ENCODE measurements around the gene MARCHF9. TPM values are rescaled to one million over a fixed set of nuclear protein-coding genes. Genes with fewer than 3 reads are reported as not detected.

The MARCHF9 gene
- total RNA-seq, 4 donors from 2014 or later: 4.2 to 19.8 (median 10.4) TPM

DNA sequence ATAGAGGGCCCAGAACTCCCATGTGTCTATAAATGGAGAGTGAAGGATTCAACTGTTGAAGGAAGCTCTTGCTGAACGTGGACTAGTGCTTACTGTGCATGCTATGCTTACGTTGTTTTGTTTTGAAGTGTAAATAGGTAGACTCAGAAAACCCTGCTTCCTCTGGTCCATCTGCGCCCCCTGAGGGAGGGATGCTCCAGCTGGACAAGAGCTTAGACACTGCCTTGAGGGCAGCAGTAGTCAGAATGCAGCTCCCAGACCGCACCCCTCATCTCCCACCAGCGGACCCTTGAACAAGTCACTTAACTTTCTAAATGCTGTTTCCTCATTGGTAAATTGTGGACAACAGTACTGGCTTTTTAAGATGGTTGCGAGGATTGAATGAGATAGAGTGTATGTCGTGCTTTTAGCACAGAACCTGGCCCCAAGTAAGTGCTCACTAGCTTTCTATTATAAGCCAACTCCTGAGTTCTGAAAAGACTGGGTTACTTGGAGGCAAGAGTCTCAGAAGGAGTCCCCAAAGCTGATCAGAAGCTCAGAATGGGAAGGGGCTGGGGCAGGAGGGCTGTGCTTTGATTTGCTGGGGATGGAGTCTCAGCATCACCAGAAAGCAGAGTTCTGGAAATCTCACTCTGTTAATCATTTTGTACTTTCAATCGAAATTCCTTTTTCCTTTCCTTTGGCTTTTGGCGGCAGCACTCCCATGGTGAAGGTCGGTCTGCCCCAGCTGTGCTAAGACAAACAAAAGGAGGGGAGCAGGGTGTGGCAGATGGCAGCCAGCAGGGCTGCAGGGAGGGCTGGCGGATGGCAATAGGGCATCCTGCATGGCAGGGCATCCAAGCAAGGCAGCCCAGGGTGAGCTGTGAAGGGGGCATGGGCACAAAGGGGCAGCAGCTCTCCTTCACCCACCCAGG is 31.9 kb upstream of the MARCHF9 start:
- H3K27me3 ChIP-seq: peaks cover 0 to 5% of the 10 kb centered on the region in 2 donors
- H3K4me3 ChIP-seq: no peak overlapping the region
- H3K4me1 ChIP-seq: peaks cover 0 to 22% (median 0%) of the 10 kb centered on the region in 4 donors
- DNase-seq (ENCODE audit: low spot score in 2 of 2): no peak
- peaks cover 0 to 43% (median 16%) of the 10 kb centered on the region in 3 donors for H3K36me3 ChIP-seq
- H3K27ac ChIP-seq: no peak overlapping the region
- no peaks in the 10 kb centered on the region for H3K9me3 ChIP-seq
- WGBS, 2 donors: 50 to 59% methylated on average over 11 of the region's 11 CpGs
- TF ChIP-seq CTCF (IDR thresholded peaks at IDR 0.05) (no peak), EP300 (IDR thresholded peaks at IDR 0.05) (no peak), POLR2A (IDR thresholded peaks at IDR 0.05) (no peak)

DNA sequence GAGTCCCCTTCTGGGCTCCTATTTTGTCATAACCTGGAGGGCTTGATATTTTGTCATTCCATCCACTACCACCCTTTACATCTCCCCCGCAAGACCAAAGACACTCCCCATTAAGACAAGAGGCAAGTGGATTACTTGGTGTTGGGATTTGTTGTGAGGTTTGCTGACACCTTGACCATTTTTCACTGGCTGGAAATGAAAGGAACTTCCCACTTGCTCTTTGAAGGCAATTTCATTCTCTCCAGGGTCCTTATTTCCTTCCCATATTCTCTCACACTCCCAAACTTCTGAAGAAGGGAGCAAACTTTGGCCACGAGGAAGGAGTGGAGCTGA is 31.3 kb upstream of the MARCHF9 start:
- 63 to 71% methylated on average over 2 of the region's 2 CpGs for WGBS, 2 donors
- H3K9me3 ChIP-seq: no peaks in the 10 kb centered on the region

DNA sequence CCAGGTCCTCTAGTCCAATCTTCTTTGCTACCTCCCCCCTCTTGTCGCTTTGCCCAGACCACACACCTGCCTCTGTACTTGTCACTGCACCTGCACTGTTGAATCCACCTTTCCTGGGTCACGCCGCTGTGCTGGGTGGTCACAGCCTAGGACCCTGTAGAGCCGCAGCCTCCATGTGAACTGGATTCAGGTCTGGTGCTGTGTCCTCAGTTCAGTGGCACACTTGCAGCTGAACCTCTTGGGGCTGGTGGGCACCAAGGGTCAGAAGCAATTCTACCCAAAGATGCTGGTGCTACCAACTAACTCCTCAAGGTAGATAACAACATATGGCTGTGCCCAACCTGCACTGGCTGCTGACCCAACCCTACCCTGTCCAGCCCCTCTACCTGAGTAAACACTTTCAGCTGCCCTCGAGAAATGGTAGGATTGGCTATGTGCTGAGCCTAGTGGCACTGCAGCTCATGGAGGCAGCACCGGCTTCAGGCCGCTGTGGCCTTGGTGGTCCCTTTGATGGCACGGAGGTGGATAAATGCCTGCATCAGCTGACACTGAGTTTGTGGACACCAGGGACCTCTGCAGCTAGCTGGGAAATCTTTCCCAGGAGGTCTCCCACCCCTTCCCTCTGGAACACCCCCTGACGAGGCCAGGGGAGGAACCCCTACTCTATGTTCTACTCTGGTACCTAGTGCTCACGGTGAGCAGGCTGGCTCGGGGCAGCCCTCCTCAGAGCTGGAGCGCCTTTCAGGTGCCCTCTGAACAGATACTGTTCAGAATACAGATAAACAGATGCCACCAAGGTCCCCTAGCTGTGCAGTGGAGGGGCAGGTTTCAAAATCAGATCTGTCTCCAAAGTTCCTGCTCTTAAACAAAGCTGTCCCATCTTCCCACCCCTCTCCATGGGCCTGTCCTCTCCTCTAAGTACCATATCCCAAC is 30.6 kb upstream of the MARCHF9 start:
- Histone ChIP-seq H3K4me3 (no peak overlapping the region), H3K4me1 (peaks cover 0 to 22% (median 0%) of the 10 kb centered on the region in 4 donors), H3K27me3 (peaks cover 0 to 5% of the 10 kb centered on the region in 2 donors), H3K27ac (no peak overlapping the region), H3K9me3 (no peaks in the 10 kb centered on the region), H3K36me3 (peaks cover 0 to 30% (median 10%) of the 10 kb centered on the region in 3 donors)
- no peak for DNase-seq (ENCODE audit: low spot score in 2 of 2)
- no peak for TF ChIP-seq EP300 (IDR thresholded peaks at IDR 0.05)
- TF ChIP-seq POLR2A (IDR thresholded peaks at IDR 0.05): no peak
- TF ChIP-seq CTCF (IDR thresholded peaks at IDR 0.05): no peak
- 75 to 87% methylated on average over 12 of the region's 12 CpGs for WGBS, 2 donors

More for the DNA sequence above, 31.3 kb upstream of the MARCHF9 start:
- TF ChIP-seq CTCF (IDR thresholded peaks at IDR 0.05) (no peak), EP300 (IDR thresholded peaks at IDR 0.05) (no peak), POLR2A (IDR thresholded peaks at IDR 0.05) (no peak)
- DNase-seq (ENCODE audit: low spot score in 2 of 2): no peak
- Histone ChIP-seq H3K4me1 (peaks cover 0 to 22% (median 0%) of the 10 kb centered on the region in 4 donors), H3K27ac (no peak overlapping the region), H3K27me3 (peaks cover 0 to 5% of the 10 kb centered on the region in 2 donors), H3K36me3 (peaks cover 0 to 37% (median 10%) of the 10 kb centered on the region in 3 donors), H3K4me3 (no peak overlapping the region)

DNA sequence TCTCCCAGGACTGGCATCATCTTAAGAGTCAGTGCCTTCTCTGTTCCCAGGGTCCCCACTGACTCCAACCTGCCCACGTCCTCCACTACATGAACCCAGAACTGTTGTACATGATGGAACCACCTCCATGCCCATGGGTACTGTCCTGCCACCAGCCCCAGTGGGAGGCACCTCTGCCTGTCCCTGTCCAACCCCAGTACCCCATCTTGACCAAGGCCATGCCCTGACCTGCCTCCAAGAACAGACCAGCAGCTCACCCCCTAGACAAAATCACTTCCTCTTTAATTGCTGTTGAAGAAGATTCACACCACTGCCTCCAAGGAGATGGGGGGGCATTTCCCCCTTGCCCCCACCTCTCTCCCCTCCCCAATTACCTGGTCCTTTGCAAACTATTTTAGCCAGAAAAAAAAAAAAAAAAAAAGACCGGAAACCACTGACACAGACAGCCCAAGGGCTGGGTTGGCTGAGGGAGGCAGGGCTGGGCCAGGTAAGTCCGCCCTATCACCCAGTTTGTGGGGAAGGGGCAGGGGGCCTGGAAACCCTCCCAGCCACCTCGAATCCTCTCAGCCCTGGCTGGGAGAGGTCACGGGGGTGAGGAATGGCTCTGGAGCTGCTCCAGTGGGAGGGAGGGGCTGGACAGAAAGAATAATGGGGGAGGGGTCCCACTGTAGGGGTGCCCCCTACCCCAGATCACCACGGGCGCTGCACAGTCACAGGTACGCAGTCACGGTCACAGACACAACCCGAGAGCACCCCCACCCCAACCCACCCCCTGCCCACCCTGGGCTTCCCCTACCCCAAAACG is 29.8 kb upstream of the MARCHF9 start:
- Histone ChIP-seq H3K27me3 (peaks cover 0 to 5% of the 10 kb centered on the region in 2 donors), H3K36me3 (peaks cover 0 to 22% (median 9%) of the 10 kb centered on the region in 3 donors), H3K4me3 (no peak overlapping the region), H3K9me3 (no peaks in the 10 kb centered on the region), H3K27ac (no peak overlapping the region), H3K4me1 (peaks cover 0 to 22% (median 0%) of the 10 kb centered on the region in 4 donors)
- 53 to 68% methylated on average over 10 to 11 of the region's 11 CpGs for WGBS, 2 donors
- DNase-seq (ENCODE audit: low spot score in 2 of 2): no peak
- TF ChIP-seq EP300 (IDR thresholded peaks at IDR 0.05) (no peak), POLR2A (IDR thresholded peaks at IDR 0.05) (no peak), CTCF (IDR thresholded peaks at IDR 0.05) (no peak)

Data from tibial nerve (tissue), 4 donors.